MM.1S (cell line): ENCODE measurements around the gene PROCA1.

Experiments used
- EZH2 ChIP-seq: fragments of 300-600 bp; sonication (generic); optimal IDR thresholded peaks from 2 replicates; pipeline ENCODE3; 2017; ENCODE audit warnings: low read depth, mild to moderate bottlenecking, antibody characterized with exemption, low read length, mixed read lengths
- EZH2phosphoT487 ChIP-seq: fragments of 300-600 bp; sonication (generic); IDR thresholded peaks from 2 replicates; pipeline ENCODE4 v1.6.1; 2018; ENCODE audit warnings: antibody characterized with exemption, low read length
- TF ChIP-seq, protein P1 (sequence below): fragments of 300-600 bp; sonication (generic); IDR thresholded peaks from 2 replicates; pipeline ENCODE4 v1.5.1; 2016; ENCODE audit warnings: antibody characterized with exemption, low read length, mixed read lengths

DNA sequence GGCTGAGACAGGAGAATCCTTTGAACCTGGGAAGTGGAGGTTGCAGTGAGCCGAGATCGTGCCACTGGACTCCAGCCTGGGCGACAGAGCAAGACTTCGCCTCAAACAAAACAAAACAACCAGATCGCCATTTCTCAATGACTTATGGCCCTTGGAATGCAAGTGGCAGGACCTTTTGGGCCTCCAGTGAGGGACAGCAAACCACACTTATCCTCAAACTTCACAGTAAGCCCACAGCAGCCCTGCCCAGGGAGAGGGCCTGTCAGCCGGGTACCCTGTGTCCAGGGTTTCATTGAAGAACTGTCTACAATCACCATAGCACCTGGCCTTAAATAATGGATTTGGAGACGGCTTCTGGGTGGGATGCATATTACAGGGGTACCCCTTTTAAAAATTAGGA, 43.8 kb upstream of the PROCA1 start:
- TF ChIP-seq, protein P1, sequence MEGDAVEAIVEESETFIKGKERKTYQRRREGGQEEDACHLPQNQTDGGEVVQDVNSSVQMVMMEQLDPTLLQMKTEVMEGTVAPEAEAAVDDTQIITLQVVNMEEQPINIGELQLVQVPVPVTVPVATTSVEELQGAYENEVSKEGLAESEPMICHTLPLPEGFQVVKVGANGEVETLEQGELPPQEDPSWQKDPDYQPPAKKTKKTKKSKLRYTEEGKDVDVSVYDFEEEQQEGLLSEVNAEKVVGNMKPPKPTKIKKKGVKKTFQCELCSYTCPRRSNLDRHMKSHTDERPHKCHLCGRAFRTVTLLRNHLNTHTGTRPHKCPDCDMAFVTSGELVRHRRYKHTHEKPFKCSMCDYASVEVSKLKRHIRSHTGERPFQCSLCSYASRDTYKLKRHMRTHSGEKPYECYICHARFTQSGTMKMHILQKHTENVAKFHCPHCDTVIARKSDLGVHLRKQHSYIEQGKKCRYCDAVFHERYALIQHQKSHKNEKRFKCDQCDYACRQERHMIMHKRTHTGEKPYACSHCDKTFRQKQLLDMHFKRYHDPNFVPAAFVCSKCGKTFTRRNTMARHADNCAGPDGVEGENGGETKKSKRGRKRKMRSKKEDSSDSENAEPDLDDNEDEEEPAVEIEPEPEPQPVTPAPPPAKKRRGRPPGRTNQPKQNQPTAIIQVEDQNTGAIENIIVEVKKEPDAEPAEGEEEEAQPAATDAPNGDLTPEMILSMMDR, result no peak
- TF ChIP-seq EZH2 (no peak), EZH2phosphoT487 (no peak)
